ENCODE results near the gene PNLIPRP2. TPM values are rescaled to one million over a fixed set of nuclear protein-coding genes. Genes with fewer than 3 reads are reported as not detected.

Gene PNLIPRP2
- total RNA-seq, 4 donors from 2014 or later, result not detected

DNA sequence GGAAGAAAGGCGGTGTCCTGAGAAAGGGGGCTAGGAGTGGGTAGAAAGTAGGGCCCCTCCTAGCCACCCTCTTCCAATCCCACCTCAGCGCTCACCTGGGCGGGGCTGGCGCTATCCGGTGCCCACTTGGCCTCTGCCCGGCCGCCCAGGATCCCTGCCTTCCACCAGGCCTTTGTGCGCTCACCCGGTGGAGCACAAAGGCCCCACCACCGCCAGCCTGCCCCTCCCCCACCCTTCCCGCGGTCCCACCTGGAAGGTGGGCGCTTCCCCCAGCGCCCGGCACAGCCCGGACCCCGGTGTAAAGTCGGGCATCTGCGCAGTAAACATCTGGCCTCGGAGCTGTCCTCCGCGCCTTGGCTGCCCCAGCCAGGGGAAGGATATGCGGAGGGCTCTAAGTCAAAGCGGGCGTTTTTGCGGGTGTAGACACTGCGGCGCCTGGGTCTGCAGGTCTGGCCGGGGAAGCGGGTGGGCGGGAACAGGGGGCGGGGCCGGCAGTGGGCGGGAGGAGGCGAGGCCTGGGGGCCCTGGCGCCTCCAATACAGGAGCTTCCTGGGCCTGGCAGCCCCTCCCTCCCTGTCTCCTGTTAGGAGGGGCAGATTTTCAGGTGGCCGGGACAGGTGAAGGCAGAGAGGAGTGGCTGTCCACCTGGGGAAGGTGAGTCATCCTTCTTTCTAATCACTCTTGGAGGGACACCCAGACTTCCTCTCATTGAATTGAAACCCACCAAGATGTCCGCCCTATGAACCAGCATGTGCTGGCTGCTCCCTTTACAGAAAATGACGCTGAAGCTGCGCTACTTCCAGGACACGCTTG is 49.3 kb downstream of the PNLIPRP2 start:
- DNase-seq (ENCODE audit: extremely low spot score), result no peak
- peak overlapping the region; percentile 53 to 65 (median 56) for H3K27ac ChIP-seq (replicated peaks in 1 of 4)
- H3K4me3 ChIP-seq, result peak overlapping the region; percentile 40 to 52 (median 47)
- peaks cover 15 to 30% (median 23%) of the 10 kb centered on the region in 4 donors for H3K36me3 ChIP-seq
- TF ChIP-seq POLR2AphosphoS5 (IDR thresholded peaks at IDR 0.05) (peak in 1 of 2 donors; percentile 15), POLR2A (IDR thresholded peaks at IDR 0.05; ENCODE audit: low read depth) (no peak), EP300 (IDR thresholded peaks at IDR 0.05) (no peak)
- TF ChIP-seq, protein P1, sequence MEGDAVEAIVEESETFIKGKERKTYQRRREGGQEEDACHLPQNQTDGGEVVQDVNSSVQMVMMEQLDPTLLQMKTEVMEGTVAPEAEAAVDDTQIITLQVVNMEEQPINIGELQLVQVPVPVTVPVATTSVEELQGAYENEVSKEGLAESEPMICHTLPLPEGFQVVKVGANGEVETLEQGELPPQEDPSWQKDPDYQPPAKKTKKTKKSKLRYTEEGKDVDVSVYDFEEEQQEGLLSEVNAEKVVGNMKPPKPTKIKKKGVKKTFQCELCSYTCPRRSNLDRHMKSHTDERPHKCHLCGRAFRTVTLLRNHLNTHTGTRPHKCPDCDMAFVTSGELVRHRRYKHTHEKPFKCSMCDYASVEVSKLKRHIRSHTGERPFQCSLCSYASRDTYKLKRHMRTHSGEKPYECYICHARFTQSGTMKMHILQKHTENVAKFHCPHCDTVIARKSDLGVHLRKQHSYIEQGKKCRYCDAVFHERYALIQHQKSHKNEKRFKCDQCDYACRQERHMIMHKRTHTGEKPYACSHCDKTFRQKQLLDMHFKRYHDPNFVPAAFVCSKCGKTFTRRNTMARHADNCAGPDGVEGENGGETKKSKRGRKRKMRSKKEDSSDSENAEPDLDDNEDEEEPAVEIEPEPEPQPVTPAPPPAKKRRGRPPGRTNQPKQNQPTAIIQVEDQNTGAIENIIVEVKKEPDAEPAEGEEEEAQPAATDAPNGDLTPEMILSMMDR (IDR thresholded peaks at IDR 0.05), result no peak
- H3K9me3 ChIP-seq, result no peaks in the 10 kb centered on the region
- 32% methylated on average over 27 of the region's 41 CpGs for WGBS
- intact Hi-C loops (cut with DNase I), result no loop called here
- H3K4me1 ChIP-seq, result peaks cover 0 to 24% (median 20%) of the 10 kb centered on the region in 4 donors
- H3K27me3 ChIP-seq, result peaks cover 0 to 14% (median 0%) of the 10 kb centered on the region in 4 donors

DNA sequence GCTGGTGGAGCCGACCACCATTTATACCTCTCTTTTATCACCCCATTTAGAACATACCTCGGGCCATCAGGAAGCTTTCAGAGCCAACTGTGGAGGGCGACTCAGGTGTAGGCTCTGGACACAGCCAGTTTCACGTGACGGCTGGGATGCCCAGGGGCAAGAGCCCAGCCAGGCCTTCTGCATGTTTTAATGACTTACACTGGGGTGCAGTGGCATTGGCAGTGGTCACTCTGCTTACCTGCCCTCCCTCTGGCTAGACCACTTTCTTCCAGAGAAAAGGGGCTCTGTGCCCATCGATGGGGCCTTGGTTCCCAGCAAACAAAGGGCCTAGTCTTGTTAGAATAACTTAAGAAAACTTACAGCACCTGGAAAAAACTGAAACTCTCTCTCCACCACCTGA is 50.0 kb downstream of the PNLIPRP2 start:
- WGBS, result 88% methylated on average over 6 of the region's 6 CpGs
- Histone ChIP-seq H3K36me3 (peaks cover 17 to 37% (median 29%) of the 10 kb centered on the region in 4 donors), H3K27ac (replicated peaks in 1 of 4) (no peak overlapping the region), H3K9me3 (no peaks in the 10 kb centered on the region), H3K4me3 (no peak overlapping the region), H3K4me1 (peaks cover 0 to 19% (median 14%) of the 10 kb centered on the region in 4 donors), H3K27me3 (peaks cover 0 to 14% (median 0%) of the 10 kb centered on the region in 4 donors)
- no peak for DNase-seq (ENCODE audit: extremely low spot score)
- intact Hi-C loops (cut with DNase I), result no loop called here
- TF ChIP-seq POLR2A (IDR thresholded peaks at IDR 0.05; ENCODE audit: low read depth) (no peak), POLR2AphosphoS5 (IDR thresholded peaks at IDR 0.05) (no peak), EP300 (IDR thresholded peaks at IDR 0.05) (no peak)
- TF ChIP-seq, protein P1 (IDR thresholded peaks at IDR 0.05), result no peak

GRCh38 chr10:116671274-116671926 is 50.6 kb downstream of the PNLIPRP2 start:
- DNase-seq (ENCODE audit: extremely low spot score), result no peak
- H3K9me3 ChIP-seq, result no peaks in the 10 kb centered on the region
- no peak overlapping the region for H3K4me3 ChIP-seq
- peaks cover 17 to 44% (median 35%) of the 10 kb centered on the region in 4 donors for H3K36me3 ChIP-seq
- 83% methylated on average over 5 of the region's 5 CpGs for WGBS
- intact Hi-C loops (cut with DNase I), result no loop called here
- H3K27me3 ChIP-seq, result peaks cover 0 to 14% (median 0%) of the 10 kb centered on the region in 4 donors
- TF ChIP-seq EP300 (IDR thresholded peaks at IDR 0.05), result no peak
- no peak overlapping the region for H3K27ac ChIP-seq (replicated peaks in 1 of 4)
- H3K4me1 ChIP-seq, result peaks cover 0 to 13% (median 8%) of the 10 kb centered on the region in 4 donors

- Histone ChIP-seq H3K27me3 (peaks cover 0 to 14% (median 0%) of the 10 kb centered on the region in 4 donors), H3K9me3 (no peaks in the 10 kb centered on the region), H3K27ac (replicated peaks in 1 of 4) (no peak overlapping the region), H3K4me1 (peaks cover 0 to 13% (median 8%) of the 10 kb centered on the region in 4 donors), H3K4me3 (no peak overlapping the region), H3K36me3 (peaks cover 17 to 58% (median 46%) of the 10 kb centered on the region in 4 donors)
- intact Hi-C loops (cut with DNase I), result no loop called here
- 100% methylated on average over 5 of the region's 5 CpGs for WGBS
- DNase-seq (ENCODE audit: extremely low spot score), result no peak
- TF ChIP-seq EP300 (IDR thresholded peaks at IDR 0.05) (no peak), POLR2AphosphoS5 (IDR thresholded peaks at IDR 0.05) (no peak), POLR2A (IDR thresholded peaks at IDR 0.05; ENCODE audit: low read depth) (no peak)
- TF ChIP-seq, protein P1 (IDR thresholded peaks at IDR 0.05), result no peak
Observed at GRCh38 chr10:116672891-116673290, 52.1 kb downstream of the PNLIPRP2 start.

DNA sequence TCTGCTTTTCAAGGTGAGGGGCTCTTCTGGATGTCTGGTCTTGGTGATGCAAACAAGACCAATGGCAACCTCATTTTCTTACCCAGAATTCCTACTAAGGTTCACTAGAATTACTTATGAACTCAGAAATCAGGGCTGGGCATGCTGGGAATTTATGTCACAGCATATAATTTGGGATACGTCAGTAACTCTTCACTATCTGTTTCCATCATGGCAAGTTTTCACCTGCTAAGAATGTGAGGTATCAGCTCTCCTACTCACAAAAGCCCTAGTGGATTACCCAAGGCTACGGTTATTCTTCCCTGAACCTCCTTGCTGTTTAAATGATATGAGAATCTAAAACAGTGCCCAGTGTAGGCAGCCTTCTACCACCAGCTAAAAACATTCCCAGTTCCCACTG is 53.1 kb downstream of the PNLIPRP2 start:
- intact Hi-C loops (cut with DNase I), result no loop called here
- 83% methylated on average over 2 of the region's 2 CpGs for WGBS
- peaks cover 0 to 14% (median 0%) of the 10 kb centered on the region in 4 donors for H3K27me3 ChIP-seq
- H3K9me3 ChIP-seq, result no peaks in the 10 kb centered on the region
- no peak overlapping the region for H3K27ac ChIP-seq (replicated peaks in 1 of 4)
- peaks cover 0 to 13% (median 8%) of the 10 kb centered on the region in 4 donors for H3K4me1 ChIP-seq
- H3K4me3 ChIP-seq, result no peak overlapping the region
- TF ChIP-seq EP300 (IDR thresholded peaks at IDR 0.05), result no peak
- TF ChIP-seq, protein P1 (IDR thresholded peaks at IDR 0.05), result no peak
- no peak for TF ChIP-seq POLR2A (IDR thresholded peaks at IDR 0.05; ENCODE audit: low read depth)
- TF ChIP-seq POLR2AphosphoS5 (IDR thresholded peaks at IDR 0.05), result no peak
- no peak for DNase-seq (ENCODE audit: extremely low spot score)
- peaks cover 17 to 60% (median 46%) of the 10 kb centered on the region in 4 donors for H3K36me3 ChIP-seq

Data from esophagus muscularis mucosa (tissue), 4 donors.